Measurements from ENCODE around the gene CDS2. TPM values are rescaled to one million over a fixed set of nuclear protein-coding genes. Genes with fewer than 3 reads are reported as not detected.

CDS2 gene
- total and polyA plus RNA-seq, 2 of the 13 experiments (the other 11 are each of a cell fraction or from before 2014, with no cell fraction given): 81.3 to 153 TPM

GRCh38 chr20:5172903-5173463 lies 46.2 kb downstream of the CDS2 start (continued):
- TF ChIP-seq, protein P1, sequence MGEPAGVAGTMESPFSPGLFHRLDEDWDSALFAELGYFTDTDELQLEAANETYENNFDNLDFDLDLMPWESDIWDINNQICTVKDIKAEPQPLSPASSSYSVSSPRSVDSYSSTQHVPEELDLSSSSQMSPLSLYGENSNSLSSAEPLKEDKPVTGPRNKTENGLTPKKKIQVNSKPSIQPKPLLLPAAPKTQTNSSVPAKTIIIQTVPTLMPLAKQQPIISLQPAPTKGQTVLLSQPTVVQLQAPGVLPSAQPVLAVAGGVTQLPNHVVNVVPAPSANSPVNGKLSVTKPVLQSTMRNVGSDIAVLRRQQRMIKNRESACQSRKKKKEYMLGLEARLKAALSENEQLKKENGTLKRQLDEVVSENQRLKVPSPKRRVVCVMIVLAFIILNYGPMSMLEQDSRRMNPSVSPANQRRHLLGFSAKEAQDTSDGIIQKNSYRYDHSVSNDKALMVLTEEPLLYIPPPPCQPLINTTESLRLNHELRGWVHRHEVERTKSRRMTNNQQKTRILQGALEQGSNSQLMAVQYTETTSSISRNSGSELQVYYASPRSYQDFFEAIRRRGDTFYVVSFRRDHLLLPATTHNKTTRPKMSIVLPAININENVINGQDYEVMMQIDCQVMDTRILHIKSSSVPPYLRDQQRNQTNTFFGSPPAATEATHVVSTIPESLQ (CRISPR knock-in tag; conservative IDR thresholded peaks at IDR 0.05): no peak
- TF ChIP-seq GFI1 (CRISPR knock-in tag; IDR thresholded peaks at IDR 0.05; ENCODE audit: borderline replicate concordance) (no peak), ZFP41 (CRISPR knock-in tag; IDR thresholded peaks at IDR 0.05; ENCODE audit: borderline replicate concordance) (no peak), DR1 (CRISPR knock-in tag; IDR thresholded peaks at IDR 0.05) (no peak), ARID3A (IDR thresholded peaks at IDR 0.05; ENCODE audit: low read depth, low read length) (no peak), YEATS4 (CRISPR knock-in tag; IDR thresholded peaks at IDR 0.05; ENCODE audit: borderline replicate concordance) (peak; percentile 55; the same call in 1 of the 2 replicates), BRD4 (CRISPR knock-in tag; IDR thresholded peaks at IDR 0.05) (no peak), ZNF235 (CRISPR knock-in tag; IDR thresholded peaks at IDR 0.05; ENCODE audit: borderline replicate concordance) (no peak), ZNF570 (CRISPR knock-in tag; IDR thresholded peaks at IDR 0.05; ENCODE audit: borderline replicate concordance) (no peak), SRY (CRISPR knock-in tag; IDR thresholded peaks at IDR 0.05) (no peak; the same call in 1 of the 2 replicates), YY1 (IDR thresholded peaks at IDR 0.05; ENCODE audit: insufficient read depth, insufficient replicate concordance, low read depth, low read length) (peak; percentile 26), AGO1 (IDR thresholded peaks at IDR 0.05; ENCODE audit: low read depth, low read length, poor library complexity, severe bottlenecking) (no peak)
- TF ChIP-seq, protein P2, sequence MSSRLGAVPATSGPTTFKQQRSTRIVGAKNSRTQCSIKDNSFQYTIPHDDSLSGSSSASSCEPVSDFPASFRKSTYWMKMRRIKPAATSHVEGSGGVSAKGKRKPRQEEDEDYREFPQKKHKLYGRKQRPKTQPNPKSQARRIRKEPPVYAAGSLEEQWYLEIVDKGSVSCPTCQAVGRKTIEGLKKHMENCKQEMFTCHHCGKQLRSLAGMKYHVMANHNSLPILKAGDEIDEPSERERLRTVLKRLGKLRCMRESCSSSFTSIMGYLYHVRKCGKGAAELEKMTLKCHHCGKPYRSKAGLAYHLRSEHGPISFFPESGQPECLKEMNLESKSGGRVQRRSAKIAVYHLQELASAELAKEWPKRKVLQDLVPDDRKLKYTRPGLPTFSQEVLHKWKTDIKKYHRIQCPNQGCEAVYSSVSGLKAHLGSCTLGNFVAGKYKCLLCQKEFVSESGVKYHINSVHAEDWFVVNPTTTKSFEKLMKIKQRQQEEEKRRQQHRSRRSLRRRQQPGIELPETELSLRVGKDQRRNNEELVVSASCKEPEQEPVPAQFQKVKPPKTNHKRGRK (CRISPR knock-in tag; IDR thresholded peaks at IDR 0.05): no peak
- TF ChIP-seq, protein P3, sequence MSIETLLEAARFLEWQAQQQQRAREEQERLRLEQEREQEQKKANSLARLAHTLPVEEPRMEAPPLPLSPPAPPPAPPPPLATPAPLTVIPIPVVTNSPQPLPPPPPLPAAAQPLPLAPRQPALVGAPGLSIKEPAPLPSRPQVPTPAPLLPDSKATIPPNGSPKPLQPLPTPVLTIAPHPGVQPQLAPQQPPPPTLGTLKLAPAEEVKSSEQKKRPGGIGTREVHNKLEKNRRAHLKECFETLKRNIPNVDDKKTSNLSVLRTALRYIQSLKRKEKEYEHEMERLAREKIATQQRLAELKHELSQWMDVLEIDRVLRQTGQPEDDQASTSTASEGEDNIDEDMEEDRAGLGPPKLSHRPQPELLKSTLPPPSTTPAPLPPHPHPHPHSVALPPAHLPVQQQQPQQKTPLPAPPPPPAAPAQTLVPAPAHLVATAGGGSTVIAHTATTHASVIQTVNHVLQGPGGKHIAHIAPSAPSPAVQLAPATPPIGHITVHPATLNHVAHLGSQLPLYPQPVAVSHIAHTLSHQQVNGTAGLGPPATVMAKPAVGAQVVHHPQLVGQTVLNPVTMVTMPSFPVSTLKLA (IDR thresholded peaks at IDR 0.05): peak; percentile 28; the same call in 1 of the 2 replicates
- TF ChIP-seq, protein P4, sequence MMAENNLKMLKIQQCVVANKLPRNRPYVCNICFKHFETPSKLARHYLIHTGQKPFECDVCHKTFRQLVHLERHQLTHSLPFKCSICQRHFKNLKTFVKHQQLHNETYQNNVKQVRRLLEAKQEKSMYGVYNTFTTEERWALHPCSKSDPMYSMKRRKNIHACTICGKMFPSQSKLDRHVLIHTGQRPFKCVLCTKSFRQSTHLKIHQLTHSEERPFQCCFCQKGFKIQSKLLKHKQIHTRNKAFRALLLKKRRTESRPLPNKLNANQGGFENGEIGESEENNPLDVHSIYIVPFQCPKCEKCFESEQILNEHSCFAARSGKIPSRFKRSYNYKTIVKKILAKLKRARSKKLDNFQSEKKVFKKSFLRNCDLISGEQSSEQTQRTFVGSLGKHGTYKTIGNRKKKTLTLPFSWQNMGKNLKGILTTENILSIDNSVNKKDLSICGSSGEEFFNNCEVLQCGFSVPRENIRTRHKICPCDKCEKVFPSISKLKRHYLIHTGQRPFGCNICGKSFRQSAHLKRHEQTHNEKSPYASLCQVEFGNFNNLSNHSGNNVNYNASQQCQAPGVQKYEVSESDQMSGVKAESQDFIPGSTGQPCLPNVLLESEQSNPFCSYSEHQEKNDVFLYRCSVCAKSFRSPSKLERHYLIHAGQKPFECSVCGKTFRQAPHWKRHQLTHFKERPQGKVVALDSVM (CRISPR knock-in tag; IDR thresholded peaks at IDR 0.05): 0 out of 2 replicates have a peak, but pooled peaks have one; percentile 24
- TF ChIP-seq, protein P5, sequence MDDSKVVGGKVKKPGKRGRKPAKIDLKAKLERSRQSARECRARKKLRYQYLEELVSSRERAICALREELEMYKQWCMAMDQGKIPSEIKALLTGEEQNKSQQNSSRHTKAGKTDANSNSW (CRISPR knock-in tag; IDR thresholded peaks at IDR 0.05; ENCODE audit: borderline replicate concordance): no peak
- TF ChIP-seq, protein P6, sequence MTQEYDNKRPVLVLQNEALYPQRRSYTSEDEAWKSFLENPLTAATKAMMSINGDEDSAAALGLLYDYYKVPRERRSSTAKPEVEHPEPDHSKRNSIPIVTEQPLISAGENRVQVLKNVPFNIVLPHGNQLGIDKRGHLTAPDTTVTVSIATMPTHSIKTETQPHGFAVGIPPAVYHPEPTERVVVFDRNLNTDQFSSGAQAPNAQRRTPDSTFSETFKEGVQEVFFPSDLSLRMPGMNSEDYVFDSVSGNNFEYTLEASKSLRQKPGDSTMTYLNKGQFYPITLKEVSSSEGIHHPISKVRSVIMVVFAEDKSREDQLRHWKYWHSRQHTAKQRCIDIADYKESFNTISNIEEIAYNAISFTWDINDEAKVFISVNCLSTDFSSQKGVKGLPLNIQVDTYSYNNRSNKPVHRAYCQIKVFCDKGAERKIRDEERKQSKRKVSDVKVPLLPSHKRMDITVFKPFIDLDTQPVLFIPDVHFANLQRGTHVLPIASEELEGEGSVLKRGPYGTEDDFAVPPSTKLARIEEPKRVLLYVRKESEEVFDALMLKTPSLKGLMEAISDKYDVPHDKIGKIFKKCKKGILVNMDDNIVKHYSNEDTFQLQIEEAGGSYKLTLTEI (CRISPR knock-in tag; conservative IDR thresholded peaks at IDR 0.05): no peak

Data from HepG2 (cell line).